H1 (cell line): ENCODE measurements around the gene ARMH3.
"Not testable (repeated sequence)": the region's sequence is repeated elsewhere in the genome, so short reads cannot be mapped to it uniquely, and the experiment has no call there.

ENCODE experiments used
- POLR2AphosphoS5 ChIP-seq: IDR thresholded peaks from 2 replicates; pipeline ENCODE4 v1.6.1; 2011; ENCODE audit warnings: low read depth, low read length
- POU5F1 ChIP-seq: IDR thresholded peaks from 2 replicates; pipeline ENCODE4 v1.6.1; 2011; ENCODE audit warnings: low read depth, mild to moderate bottlenecking, low read length, moderate library complexity
- RAD21 ChIP-seq, 2 experiments: IDR thresholded peaks in 1 of 2; conservative IDR thresholded peaks in 1 of 2; 2 replicates each; pipeline ENCODE4 v1.6.1; 2011; ENCODE audit warnings: low read depth in 2 of 2, low read length in 2 of 2, improper control_type of control experiment in 1 of 2, inconsistent platforms in 1 of 2, mild to moderate bottlenecking in 1 of 2, moderate library complexity in 1 of 2
- RBBP5 ChIP-seq: IDR thresholded peaks from 2 replicates; pipeline ENCODE4 v1.7.1; 2012; ENCODE audit warnings: low read depth, mild to moderate bottlenecking, inconsistent platforms, low read length, moderate library complexity, borderline replicate concordance
- SIN3A ChIP-seq, 2 experiments: IDR thresholded peaks in 1 of 2; conservative IDR thresholded peaks in 1 of 2; 2 replicates each; pipeline ENCODE4 v1.6.1; 2011 to 2012; ENCODE audit warnings: low read length in 2 of 2, improper control_type of control experiment in 1 of 2, low read depth in 1 of 2, mild to moderate bottlenecking in 1 of 2
- TBP ChIP-seq: IDR thresholded peaks from 2 replicates; pipeline ENCODE4 v1.6.1; 2011; ENCODE audit warnings: low read depth, low read length, improper control_type of control experiment
- TEAD4 ChIP-seq: IDR thresholded peaks from 2 replicates; pipeline ENCODE4 v1.6.1; 2012; ENCODE audit warnings: low read depth, low read length, inconsistent platforms, mixed read lengths
- YY1 ChIP-seq: IDR thresholded peaks from 2 replicates; pipeline ENCODE4 v1.6.1; 2011; ENCODE audit warnings: low read depth, mild to moderate bottlenecking, low read length
- TF ChIP-seq, protein P1 (sequence below), 3 experiments: IDR thresholded peaks; 1 replicate in 2 of 3; 2 replicates in 1 of 3; pipeline versions ENCODE4 v1.5.1 to v1.6.1; 2011; ENCODE audit warnings: low read length in 3 of 3, mild to moderate bottlenecking in 3 of 3, inconsistent platforms in 2 of 3, low read depth in 1 of 3, moderate library complexity in 1 of 3; ENCODE audit not compliant: insufficient read depth in 1 of 3; ENCODE audit errors: control extremely low read depth in 1 of 3
- TF ChIP-seq, protein P2 (sequence below): IDR thresholded peaks from 2 replicates; pipeline ENCODE4 v1.6.1; 2011; ENCODE audit warnings: low read depth, mild to moderate bottlenecking, low read length; ENCODE audit not compliant: insufficient read depth

DNA sequence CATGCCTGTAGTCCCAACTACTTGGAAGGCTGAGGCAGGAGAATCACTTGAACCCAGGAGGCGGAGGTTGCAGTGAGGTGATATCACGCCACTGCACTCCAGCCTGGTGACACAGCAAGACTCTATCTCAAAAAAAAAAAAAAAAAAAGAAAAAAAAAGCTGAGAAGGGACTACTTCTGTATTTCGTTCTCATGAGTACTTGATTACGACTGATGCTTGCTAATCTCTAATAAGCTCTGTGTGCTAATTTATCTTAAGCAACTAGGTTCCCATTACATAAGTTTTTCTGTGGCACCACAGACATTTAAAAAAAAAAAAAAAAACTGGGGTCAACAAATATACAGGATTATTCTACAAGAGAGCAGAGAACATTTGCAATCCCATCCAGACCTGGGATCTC lies 48.9 kb downstream of the ARMH3 start:
- TF ChIP-seq TBP; POU5F1; RAD21 (IDR thresholded peaks at IDR 0.05 in 1 of 2, conservative IDR thresholded peaks at IDR 0.05 in 1 of 2; ENCODE audit: low read depth in 2 of 2, low read length in 2 of 2); POLR2AphosphoS5; YY1; TEAD4; SIN3A (conservative IDR thresholded peaks at IDR 0.05 in 1 of 2, IDR thresholded peaks at IDR 0.05 in 1 of 2; ENCODE audit: low read depth in 1 of 2, low read length in 2 of 2); RBBP5: not testable (repeated sequence)
- TF ChIP-seq, protein P1, sequence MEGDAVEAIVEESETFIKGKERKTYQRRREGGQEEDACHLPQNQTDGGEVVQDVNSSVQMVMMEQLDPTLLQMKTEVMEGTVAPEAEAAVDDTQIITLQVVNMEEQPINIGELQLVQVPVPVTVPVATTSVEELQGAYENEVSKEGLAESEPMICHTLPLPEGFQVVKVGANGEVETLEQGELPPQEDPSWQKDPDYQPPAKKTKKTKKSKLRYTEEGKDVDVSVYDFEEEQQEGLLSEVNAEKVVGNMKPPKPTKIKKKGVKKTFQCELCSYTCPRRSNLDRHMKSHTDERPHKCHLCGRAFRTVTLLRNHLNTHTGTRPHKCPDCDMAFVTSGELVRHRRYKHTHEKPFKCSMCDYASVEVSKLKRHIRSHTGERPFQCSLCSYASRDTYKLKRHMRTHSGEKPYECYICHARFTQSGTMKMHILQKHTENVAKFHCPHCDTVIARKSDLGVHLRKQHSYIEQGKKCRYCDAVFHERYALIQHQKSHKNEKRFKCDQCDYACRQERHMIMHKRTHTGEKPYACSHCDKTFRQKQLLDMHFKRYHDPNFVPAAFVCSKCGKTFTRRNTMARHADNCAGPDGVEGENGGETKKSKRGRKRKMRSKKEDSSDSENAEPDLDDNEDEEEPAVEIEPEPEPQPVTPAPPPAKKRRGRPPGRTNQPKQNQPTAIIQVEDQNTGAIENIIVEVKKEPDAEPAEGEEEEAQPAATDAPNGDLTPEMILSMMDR (IDR thresholded peaks at IDR 0.05; ENCODE audit: control extremely low read depth in 1 of 3, insufficient read depth in 1 of 3, low read depth in 1 of 3, low read length in 3 of 3), result not testable (repeated sequence)
- TF ChIP-seq, protein P2, sequence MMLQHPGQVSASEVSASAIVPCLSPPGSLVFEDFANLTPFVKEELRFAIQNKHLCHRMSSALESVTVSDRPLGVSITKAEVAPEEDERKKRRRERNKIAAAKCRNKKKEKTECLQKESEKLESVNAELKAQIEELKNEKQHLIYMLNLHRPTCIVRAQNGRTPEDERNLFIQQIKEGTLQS, result not testable (repeated sequence)
